Suprapubic skin (tissue), 4 donors: ENCODE measurements around the gene MYO9A. TPM values are rescaled to one million over a fixed set of nuclear protein-coding genes. Genes with fewer than 3 reads are reported as not detected.

Source experiments
- DNase-seq, 2 donors: peaks; one replicate each; pipeline ENCODE4 v3.0.0-alpha.2; 2019; ENCODE audit warnings: low spot score in 2 of 2
- H3K27ac ChIP-seq: fragments of 200-600 bp; sonication (generic); one replicate; pipeline ENCODE4 v1.5.1; 2019
- H3K27me3 ChIP-seq: fragments of 200-600 bp; sonication (generic); one replicate; pipeline ENCODE4 v1.5.1; 2019
- H3K36me3 ChIP-seq: fragments of 200-600 bp; sonication (generic); one replicate; pipeline ENCODE4 v1.5.1; 2019
- H3K4me1 ChIP-seq: fragments of 200-600 bp; sonication (generic); one replicate; pipeline ENCODE4 v1.5.1; 2019
- H3K4me3 ChIP-seq: fragments of 200-600 bp; sonication (generic); one replicate; pipeline ENCODE4 v1.5.1; 2019; ENCODE audit warnings: mild to moderate bottlenecking
- H3K9me3 ChIP-seq: fragments of 200-600 bp; sonication (generic); one replicate; pipeline ENCODE4 v1.5.1; 2019
- EP300 ChIP-seq: sonication (generic); formaldehyde crosslinking; IDR thresholded peaks from one replicate; pipeline ENCODE4 v1.6.1; 2017; ENCODE audit warnings: antibody characterized with exemption
- POLR2A ChIP-seq, 2 donors: fragments of 450-650 bp; IDR thresholded peaks; one replicate each; pipeline ENCODE4 v1.6.1; 2017; ENCODE audit warnings: antibody characterized with exemption in 2 of 2, mild to moderate bottlenecking in 2 of 2, moderate library complexity in 2 of 2
- POLR2AphosphoS5 ChIP-seq, 3 donors: sonication (generic); formaldehyde crosslinking; IDR thresholded peaks; one replicate each; pipeline ENCODE4 v1.6.1; 2017; ENCODE audit warnings: antibody characterized with exemption in 3 of 3
- WGBS: methylation state at CpG from one replicate; pipeline ENCODE4 v1.1.5; 2018; 5-methylcytosine and 5-hydroxymethylcytosine counted together
- total RNA-seq, 4 donors: library from RNA; depleted of rRNA; stranded (reverse); fragments of >200 nt; gene quantifications; one replicate each; pipeline ENCODE4 v1.1.0, GENCODE V29; 2016
- TF ChIP-seq, protein P1 (sequence below), 2 donors: fragments of 200-600 bp in 1 of 2; fragments of 450-650 bp in 1 of 2; sonication (generic) in 1 of 2; IDR thresholded peaks; one replicate each; pipeline ENCODE4 v1.5.1; 2016 to 2019; ENCODE audit warnings: antibody characterized with exemption in 2 of 2, mild to moderate bottlenecking in 1 of 2, moderate library complexity in 1 of 2

MYO9A gene
- total RNA-seq, 4 donors from 2014 or later, result 54.0 to 89.7 (median 61.8) TPM

DNA sequence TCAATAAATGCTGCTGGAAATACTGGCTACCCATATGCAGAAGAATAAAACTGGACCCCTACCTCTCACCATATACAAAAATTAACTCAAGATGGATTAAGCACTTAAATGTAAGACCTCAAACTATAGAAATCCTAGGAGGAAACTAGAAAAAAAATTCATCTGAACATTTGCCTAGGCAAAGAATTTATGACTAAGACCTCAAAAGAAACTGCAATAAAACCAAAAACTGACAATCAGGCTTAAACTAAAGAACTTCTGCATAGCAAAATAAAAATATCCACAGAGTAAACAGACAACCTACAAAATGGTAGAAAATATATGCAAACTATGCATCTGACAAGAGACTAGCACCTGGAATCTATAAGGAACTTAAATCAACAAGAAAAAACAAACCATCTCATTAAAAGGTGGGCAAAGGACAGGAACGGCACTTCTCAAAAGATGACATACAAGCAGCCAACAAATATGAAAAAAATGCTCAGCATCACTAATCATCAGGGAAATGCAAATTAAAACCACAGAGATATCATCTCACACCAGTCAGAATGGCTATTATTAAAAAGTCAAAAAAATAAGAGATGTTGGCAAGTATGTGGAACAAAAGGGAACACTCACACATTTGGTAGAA is 47.0 kb downstream of the MYO9A start:
- no peak overlapping the region for H3K4me3 ChIP-seq
- DNase-seq, result no peak
- no peaks in the 10 kb centered on the region for H3K4me1 ChIP-seq
- H3K27me3 ChIP-seq, result no peaks in the 10 kb centered on the region
- no peak overlapping the region for H3K27ac ChIP-seq
- 62% methylated on average over 1 of the region's 1 CpG for WGBS
- TF ChIP-seq, protein P1, sequence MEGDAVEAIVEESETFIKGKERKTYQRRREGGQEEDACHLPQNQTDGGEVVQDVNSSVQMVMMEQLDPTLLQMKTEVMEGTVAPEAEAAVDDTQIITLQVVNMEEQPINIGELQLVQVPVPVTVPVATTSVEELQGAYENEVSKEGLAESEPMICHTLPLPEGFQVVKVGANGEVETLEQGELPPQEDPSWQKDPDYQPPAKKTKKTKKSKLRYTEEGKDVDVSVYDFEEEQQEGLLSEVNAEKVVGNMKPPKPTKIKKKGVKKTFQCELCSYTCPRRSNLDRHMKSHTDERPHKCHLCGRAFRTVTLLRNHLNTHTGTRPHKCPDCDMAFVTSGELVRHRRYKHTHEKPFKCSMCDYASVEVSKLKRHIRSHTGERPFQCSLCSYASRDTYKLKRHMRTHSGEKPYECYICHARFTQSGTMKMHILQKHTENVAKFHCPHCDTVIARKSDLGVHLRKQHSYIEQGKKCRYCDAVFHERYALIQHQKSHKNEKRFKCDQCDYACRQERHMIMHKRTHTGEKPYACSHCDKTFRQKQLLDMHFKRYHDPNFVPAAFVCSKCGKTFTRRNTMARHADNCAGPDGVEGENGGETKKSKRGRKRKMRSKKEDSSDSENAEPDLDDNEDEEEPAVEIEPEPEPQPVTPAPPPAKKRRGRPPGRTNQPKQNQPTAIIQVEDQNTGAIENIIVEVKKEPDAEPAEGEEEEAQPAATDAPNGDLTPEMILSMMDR (IDR thresholded peaks at IDR 0.05), result no peak
- TF ChIP-seq POLR2A (IDR thresholded peaks at IDR 0.05) (no peak), EP300 (no peak), POLR2AphosphoS5 (IDR thresholded peaks at IDR 0.05) (no peak)
- H3K36me3 ChIP-seq, result no peaks in the 10 kb centered on the region
- no peaks in the 10 kb centered on the region for H3K9me3 ChIP-seq

DNA sequence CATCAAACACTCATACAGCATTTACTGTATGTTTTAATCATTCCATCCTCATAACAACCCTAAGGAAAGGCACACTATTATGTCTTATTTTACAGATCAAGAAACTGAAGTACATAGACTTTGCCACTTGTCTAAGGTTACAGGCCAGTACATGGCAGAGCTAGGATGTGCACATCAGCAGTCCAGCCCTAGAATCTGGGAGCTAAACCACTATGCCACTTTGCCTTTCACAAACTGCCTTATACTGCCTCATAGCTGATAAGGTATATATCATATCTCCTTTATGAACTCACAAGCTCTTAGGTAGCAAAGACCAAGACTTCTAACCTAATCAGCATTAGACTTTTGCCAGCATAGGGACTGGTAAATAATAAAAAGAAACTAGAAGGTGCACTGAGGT is 49.1 kb downstream of the MYO9A start:
- Histone ChIP-seq H3K27ac (no peak overlapping the region), H3K27me3 (no peaks in the 10 kb centered on the region), H3K9me3 (no peaks in the 10 kb centered on the region), H3K4me3 (no peak overlapping the region), H3K36me3 (no peaks in the 10 kb centered on the region), H3K4me1 (no peaks in the 10 kb centered on the region)
- DNase-seq, result no peak
- TF ChIP-seq POLR2A (IDR thresholded peaks at IDR 0.05) (no peak), POLR2AphosphoS5 (IDR thresholded peaks at IDR 0.05) (no peak), EP300 (no peak)
- TF ChIP-seq, protein P1 (IDR thresholded peaks at IDR 0.05), result no peak

DNA sequence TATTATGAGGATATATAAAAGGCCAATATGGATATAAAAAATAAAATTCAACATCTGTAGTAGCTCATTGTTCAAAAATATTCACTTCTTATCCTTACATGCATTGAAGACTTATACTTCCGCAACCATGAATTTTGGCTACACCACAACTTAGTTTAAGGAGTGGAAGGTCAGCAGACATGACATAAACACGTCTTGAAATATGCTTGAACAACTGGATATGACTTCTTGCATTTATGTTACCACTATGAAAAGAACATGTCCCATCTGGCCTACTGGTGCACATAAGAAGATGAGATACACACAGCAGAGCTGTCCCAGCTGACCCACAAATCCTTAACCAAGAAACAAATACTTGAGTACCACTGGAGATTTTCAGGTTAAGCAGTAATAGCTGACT is 52.1 kb downstream of the MYO9A start:
- H3K4me1 ChIP-seq, result peaks cover 3% of the 10 kb centered on the region
- H3K27ac ChIP-seq, result no peak overlapping the region
- DNase-seq, result no peak
- H3K27me3 ChIP-seq, result no peaks in the 10 kb centered on the region
- no peaks in the 10 kb centered on the region for H3K36me3 ChIP-seq
- WGBS, result 85% methylated on average over 2 of the region's 2 CpGs
- H3K9me3 ChIP-seq, result no peaks in the 10 kb centered on the region
- H3K4me3 ChIP-seq, result no peak overlapping the region
- TF ChIP-seq POLR2AphosphoS5 (IDR thresholded peaks at IDR 0.05), result no peak
- no peak for TF ChIP-seq POLR2A (IDR thresholded peaks at IDR 0.05)
- TF ChIP-seq, protein P1 (IDR thresholded peaks at IDR 0.05), result no peak
- no peak for TF ChIP-seq EP300

DNA sequence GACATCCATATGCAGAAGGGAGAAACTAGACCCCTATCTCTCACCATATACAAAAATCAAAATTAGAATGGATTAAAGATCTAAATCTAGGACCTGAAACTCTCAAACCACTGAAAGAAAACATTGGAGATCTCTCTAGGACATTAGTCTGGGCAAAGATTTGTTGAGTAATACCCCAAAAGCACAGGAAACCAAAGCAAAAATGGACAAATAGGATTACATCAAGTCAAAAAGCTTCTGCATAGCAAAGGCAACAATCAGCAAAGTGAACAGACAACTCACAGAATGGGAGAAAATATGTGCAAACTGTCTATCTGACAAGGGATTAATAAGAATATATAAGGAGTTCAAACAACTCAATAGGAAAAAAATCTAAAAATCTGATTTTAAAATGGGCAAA is 54.8 kb downstream of the MYO9A start:
- DNase-seq, result no peak
- no peaks in the 10 kb centered on the region for H3K36me3 ChIP-seq

DNA sequence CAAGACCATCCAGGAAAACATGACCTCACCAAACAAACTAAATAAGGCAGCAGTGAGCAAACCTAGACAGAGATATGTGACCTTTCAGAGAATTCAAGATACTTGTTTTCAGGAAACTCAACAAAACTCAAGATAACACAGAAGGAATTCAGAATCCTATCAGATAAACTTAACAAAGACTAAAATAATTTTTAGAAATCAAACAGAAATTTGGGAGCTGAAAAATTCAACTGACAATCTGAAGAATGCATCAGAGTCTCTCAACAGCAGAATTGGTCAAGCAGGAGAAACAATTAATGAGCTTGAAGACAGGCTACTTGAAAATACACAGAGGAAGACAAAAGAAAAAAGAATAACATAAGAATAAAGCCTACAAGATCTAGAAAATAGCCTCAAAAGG is 55.6 kb downstream of the MYO9A start:
- DNase-seq, result no peak
- Histone ChIP-seq H3K9me3 (no peaks in the 10 kb centered on the region), H3K27ac (no peak overlapping the region), H3K4me3 (no peak overlapping the region), H3K27me3 (no peaks in the 10 kb centered on the region), H3K36me3 (no peaks in the 10 kb centered on the region), H3K4me1 (peaks cover 17% of the 10 kb centered on the region)
- TF ChIP-seq EP300 (no peak), POLR2A (IDR thresholded peaks at IDR 0.05) (no peak), POLR2AphosphoS5 (IDR thresholded peaks at IDR 0.05) (no peak)
- TF ChIP-seq, protein P1 (IDR thresholded peaks at IDR 0.05), result no peak

More for the DNA sequence above, 54.8 kb downstream of the MYO9A start:
- Histone ChIP-seq H3K4me3 (no peak overlapping the region), H3K9me3 (no peaks in the 10 kb centered on the region), H3K27me3 (no peaks in the 10 kb centered on the region), H3K4me1 (peaks cover 9% of the 10 kb centered on the region), H3K27ac (no peak overlapping the region)
- no peak for TF ChIP-seq POLR2A (IDR thresholded peaks at IDR 0.05)
- TF ChIP-seq, protein P1 (IDR thresholded peaks at IDR 0.05), result no peak
- TF ChIP-seq EP300, result no peak
- no peak for TF ChIP-seq POLR2AphosphoS5 (IDR thresholded peaks at IDR 0.05)
